ENCODE measurements around the gene RHBDF2.
A peak's percentile ranks its signal among the peaks of the same experiment; 100 is the strongest.

Gene RHBDF2
- 65.9 to 85.5 reads per million in 2 donors for total RNA-seq

GRCh38 chr17:76501018-76501826, at the start of gene RHBDF2:
Gene RHBDF2, minus strand, starts transcription at chr17:76501423. Its CDS starts 19,899 bp downstream, at chr17:76481524.
- peak; percentile 92 for DNase-seq

GRCh38 chr17:76549539-76549938, 48.3 kb upstream of the RHBDF2 start:
- no peak for DNase-seq

- no peak for DNase-seq
Measured at GRCh38 chr17:76549215-76549518, 47.9 kb upstream of the RHBDF2 start.

GRCh38 chr17:76548378-76549214, 47.4 kb upstream of the RHBDF2 start:
- DNase-seq: no peak

GRCh38 chr17:76547642-76548202, 46.5 kb upstream of the RHBDF2 start:
- no peak for DNase-seq

GRCh38 chr17:76547183-76547641, 46.0 kb upstream of the RHBDF2 start:
- DNase-seq: no peak

GRCh38 chr17:76546556-76547182, 45.4 kb upstream of the RHBDF2 start:
- no peak for DNase-seq

GRCh38 chr17:76545918-76546555, 44.8 kb upstream of the RHBDF2 start:
- no peak for DNase-seq

GRCh38 chr17:76544546-76545365, 43.5 kb upstream of the RHBDF2 start:
- no peak for DNase-seq

- DNase-seq: no peak
Measured at GRCh38 chr17:76543826-76544545, 42.8 kb upstream of the RHBDF2 start.

- DNase-seq: no peak
Measured at GRCh38 chr17:76543482-76543825, 42.2 kb upstream of the RHBDF2 start.

GRCh38 chr17:76542984-76543383, 41.8 kb upstream of the RHBDF2 start:
- no peak for DNase-seq

- no peak for DNase-seq
Measured at GRCh38 chr17:76542566-76542971, 41.3 kb upstream of the RHBDF2 start.

GRCh38 chr17:76541739-76542454, 40.7 kb upstream of the RHBDF2 start:
- no peak for DNase-seq

GRCh38 chr17:76540381-76541300, 39.4 kb upstream of the RHBDF2 start:
- DNase-seq: no peak

- DNase-seq: no peak
Measured at GRCh38 chr17:76539631-76540271, 38.5 kb upstream of the RHBDF2 start, which contains the start of gene PRCD. Gene PRCD, plus strand, starts transcription at chr17:76540044. Its CDS starts 98 bp downstream, at chr17:76540142.

- no peak for DNase-seq
Measured at GRCh38 chr17:76538941-76539570, 37.8 kb upstream of the RHBDF2 start.

Data from activated gamma-delta T cell (primary cell).